CD4-positive, alpha-beta T cell treated with Interleukin-17A for 4 hours (primary cell): Measurements from ENCODE around the gene KDM1A.
A peak's percentile ranks its signal among the peaks of the same experiment; 100 is the strongest.

Experiments
- DNase-seq: peaks from one replicate; pipeline ENCODE4 v3.0.0-alpha.2; 2020; ENCODE audit warnings: mixed read lengths

The KDM1A gene

GRCh38 chr1:23079025-23079424 is 59.8 kb downstream of the KDM1A start:
- DNase-seq = no peak

GRCh38 chr1:23080885-23081284 is 61.6 kb downstream of the KDM1A start:
- no peak for DNase-seq

- DNase-seq = no peak
Observed at GRCh38 chr1:23081376-23081775, 62.1 kb downstream of the KDM1A start.

- DNase-seq = no peak
Observed at GRCh38 chr1:23083714-23084480, 64.6 kb downstream of the KDM1A start.

GRCh38 chr1:23084880-23085279 is 65.6 kb downstream of the KDM1A start:
- no peak for DNase-seq

DNA sequence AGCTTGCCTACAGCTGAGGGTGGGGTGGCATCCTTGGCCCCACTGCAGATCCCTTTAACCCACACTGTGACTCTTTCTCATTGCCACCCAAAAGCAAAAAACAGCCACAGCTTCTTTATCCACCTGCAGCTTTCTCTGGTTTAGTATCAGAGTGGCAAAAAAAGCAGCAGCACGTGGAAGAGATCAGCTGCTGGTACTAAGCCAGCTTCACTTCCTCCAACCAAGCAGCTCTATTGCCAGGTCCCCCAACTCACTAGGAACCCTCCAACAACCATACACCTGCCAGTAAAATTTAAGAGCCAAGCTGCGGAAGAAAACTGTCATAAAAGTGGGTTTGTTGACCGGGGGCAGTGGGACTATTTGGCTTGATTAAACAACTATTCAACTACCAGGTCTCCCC is 66.4 kb downstream of the KDM1A start:
- DNase-seq = no peak

GRCh38 chr1:23088027-23088426 is 68.8 kb downstream of the KDM1A start:
- no peak for DNase-seq

GRCh38 chr1:23090056-23090455 is 70.8 kb downstream of the KDM1A start:
- no peak for DNase-seq

DNA sequence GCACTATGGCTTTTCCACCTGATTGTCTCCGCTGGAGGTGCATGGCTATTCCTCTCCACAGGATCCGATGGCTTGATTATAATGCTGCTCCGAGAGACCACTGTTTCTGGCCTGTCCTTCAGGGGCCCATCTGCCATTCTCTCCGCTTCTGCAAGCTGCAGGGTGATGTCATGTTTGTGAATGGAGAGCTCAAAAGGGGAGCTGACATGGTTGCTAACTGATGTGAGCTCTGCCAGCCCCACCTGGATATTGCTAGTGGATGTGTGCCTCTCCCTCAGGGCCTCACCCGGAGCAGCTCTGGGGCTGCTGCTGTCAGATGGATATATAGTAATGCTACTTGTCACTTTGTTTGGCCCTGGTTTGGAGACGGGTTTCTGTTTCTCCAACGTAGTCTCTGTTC is 72.3 kb downstream of the KDM1A start:
- DNase-seq = no peak

- DNase-seq = no peak
Observed at GRCh38 chr1:23092447-23092846, 73.2 kb downstream of the KDM1A start.

DNA sequence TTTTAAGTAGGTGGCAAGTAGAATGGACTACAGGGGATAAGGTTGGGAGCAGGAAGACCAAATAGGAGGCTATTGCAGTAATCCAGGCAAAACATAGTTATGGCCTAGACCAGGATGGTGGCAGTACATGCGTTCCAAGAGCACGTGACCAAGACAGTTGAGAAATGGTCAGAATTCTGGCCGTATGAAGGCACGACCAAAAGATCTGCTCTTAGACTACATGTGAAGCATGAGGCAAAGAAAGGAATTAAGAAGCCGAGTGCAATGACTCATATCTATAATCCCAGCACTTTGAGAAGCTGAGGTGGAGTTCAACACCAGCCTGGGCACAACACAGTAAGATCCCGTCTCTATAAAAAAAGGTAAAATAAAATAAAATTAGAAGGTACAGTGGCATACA is 78.0 kb downstream of the KDM1A start:
- no peak for DNase-seq

- DNase-seq = peak; percentile 72
Observed at GRCh38 chr1:23098463-23099170, 79.3 kb downstream of the KDM1A start.

- DNase-seq = no peak
Observed at GRCh38 chr1:23099171-23099536, 79.9 kb downstream of the KDM1A start.

DNA sequence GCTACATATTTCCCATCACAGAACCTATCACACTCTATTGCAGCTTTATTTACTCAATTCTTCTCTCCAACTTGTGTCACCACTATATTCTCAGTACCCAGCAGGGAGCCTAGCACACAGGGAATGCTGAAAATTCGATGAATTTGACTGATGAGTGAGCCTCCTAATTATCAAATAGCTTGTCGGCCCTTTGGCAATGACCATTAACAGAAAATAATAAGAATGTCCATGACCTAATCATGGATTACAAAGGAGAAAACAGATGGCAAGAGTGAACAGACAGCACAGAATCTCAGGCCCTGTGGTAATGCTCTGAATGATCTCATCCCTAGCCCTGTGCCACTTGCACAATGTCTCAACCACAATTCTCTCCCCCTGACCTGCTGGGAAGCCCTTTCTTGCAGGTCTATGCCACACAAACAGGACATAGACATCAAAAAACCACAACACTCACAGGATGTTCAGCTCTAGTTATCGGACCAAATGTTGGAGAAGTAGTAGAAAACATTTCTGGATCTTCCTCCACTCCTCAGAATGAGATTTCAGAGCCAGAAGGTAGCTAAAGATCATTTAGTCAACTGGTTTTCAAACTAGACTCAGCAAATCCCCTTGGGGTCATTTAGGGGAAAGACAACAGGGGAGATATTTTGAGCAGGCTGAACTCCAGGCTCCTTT is 80.9 kb downstream of the KDM1A start:
- DNase-seq = peak; percentile 53

- DNase-seq = no peak
Observed at GRCh38 chr1:23101101-23101827, 82.0 kb downstream of the KDM1A start.

DNA sequence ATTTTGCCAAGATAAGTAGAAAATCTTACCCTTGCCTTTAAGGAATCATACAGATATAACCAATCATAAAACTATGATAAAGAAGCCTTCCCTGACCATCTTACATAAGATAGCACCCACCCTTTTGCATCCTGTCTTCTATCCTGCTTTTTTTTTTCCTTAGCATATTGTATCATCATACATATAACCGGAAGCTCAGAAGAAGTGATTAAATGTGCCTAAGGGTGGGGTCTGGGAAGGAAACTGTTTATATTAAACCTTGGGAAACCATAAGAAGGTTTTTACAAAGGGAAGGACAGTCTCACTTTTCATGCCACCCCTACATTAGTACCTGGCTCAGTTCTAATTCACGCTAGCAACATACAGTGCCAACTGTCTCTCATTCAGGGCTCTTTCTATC is 82.6 kb downstream of the KDM1A start:
- DNase-seq = no peak

- DNase-seq = no peak
Observed at GRCh38 chr1:23102289-23102688, 83.0 kb downstream of the KDM1A start.

DNA sequence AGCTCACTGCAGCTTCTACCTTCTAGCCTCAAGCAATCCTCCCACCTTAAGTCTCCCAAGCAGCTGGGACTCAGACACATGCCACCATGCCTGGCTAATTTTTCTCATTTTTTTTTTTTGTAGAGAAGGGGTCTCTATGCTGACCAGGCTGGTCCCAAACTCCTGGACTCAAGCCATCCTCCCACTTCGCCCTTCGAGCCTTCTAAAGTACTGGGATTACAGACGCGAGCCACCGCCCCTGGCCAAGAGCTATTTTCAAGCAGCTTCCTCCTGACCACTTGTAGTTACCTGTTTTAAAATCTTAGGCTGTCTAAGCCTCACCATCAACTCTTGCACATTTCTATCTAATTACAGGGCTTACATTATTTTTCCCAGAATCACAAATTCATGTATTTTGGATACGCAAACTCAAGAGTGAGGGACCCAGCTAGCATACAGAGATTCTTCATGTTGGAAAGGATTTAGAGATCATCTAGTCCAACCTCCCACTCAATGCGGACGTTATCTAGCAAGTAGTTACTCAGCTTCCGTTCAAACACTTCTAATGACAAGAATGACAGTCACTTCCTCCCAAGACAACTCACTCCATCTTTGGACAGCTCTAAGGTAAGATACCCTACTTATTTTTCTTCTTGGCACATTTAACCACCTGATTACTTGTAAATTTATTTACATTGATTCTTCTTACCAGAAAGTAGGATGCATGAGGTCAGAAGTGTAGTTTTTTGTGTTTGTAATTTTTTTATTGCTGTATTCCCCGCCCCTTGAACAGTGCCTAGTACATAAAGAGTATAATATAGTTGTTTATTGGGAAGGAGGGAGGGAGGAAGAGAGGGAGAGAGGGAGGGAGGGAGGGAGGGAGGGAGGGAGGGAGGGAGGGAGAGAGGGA is 84.0 kb downstream of the KDM1A start:
- peak; percentile 39 for DNase-seq

- peak; percentile 11 for DNase-seq
Observed at GRCh38 chr1:23108918-23109533, 89.8 kb downstream of the KDM1A start.

GRCh38 chr1:23110391-23110790 is 91.1 kb downstream of the KDM1A start:
- no peak for DNase-seq

DNA sequence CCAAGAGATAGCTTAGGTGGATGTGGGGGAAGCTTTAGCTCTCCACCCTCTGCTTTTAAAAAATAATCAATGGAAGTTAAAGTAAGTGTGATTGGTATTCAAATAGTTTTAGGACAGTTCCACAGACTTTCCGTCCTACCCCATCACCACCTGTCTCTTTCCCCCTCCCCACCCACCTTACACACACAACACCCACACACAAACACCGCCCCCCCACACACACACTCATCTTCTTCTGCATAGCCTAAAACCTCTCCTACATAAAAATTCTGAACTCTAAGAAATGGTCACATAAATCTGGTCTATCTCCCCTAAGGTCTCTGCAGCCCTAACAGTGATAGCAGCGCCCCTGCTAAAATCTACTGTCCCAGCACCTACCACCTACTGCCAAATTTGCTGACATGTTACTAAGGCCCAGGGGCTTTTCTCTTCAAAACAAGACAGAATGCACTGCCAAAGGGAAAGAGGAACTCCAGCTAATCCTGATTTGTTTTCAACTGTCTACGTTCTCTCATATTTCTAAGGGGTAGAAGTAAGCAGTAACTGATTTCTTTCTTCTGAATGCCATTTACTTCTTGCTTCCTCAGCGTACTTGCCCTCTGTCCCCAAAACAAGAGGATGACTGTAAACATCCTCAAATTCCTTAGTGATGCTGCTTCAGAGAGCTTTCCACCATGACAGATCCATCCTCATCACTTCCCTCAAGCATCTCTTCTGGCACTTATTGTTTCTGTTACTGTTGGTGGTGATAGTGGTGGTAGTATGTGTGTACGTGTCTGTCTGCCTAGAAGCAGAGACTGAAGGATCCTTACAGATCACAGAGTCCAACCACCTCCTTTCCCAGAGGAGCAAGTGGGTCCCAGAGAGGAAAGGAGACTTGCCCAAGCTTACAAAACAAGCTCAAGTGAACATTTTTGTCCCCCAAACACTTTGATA is 92.6 kb downstream of the KDM1A start:
- no peak for DNase-seq
